GM19025 (cell line): ENCODE measurements around the gene DHX29.

ENCODE experiments used
- ATAC-seq: cut with Tn5 transposase; IDR thresholded peaks from one replicate; pipeline ENCODE4 v1.9.1; 2021; ENCODE audit warnings: mild to moderate bottlenecking, low read depth, moderate library complexity; ENCODE audit not compliant: unreplicated experiment

DHX29 gene, protein sequence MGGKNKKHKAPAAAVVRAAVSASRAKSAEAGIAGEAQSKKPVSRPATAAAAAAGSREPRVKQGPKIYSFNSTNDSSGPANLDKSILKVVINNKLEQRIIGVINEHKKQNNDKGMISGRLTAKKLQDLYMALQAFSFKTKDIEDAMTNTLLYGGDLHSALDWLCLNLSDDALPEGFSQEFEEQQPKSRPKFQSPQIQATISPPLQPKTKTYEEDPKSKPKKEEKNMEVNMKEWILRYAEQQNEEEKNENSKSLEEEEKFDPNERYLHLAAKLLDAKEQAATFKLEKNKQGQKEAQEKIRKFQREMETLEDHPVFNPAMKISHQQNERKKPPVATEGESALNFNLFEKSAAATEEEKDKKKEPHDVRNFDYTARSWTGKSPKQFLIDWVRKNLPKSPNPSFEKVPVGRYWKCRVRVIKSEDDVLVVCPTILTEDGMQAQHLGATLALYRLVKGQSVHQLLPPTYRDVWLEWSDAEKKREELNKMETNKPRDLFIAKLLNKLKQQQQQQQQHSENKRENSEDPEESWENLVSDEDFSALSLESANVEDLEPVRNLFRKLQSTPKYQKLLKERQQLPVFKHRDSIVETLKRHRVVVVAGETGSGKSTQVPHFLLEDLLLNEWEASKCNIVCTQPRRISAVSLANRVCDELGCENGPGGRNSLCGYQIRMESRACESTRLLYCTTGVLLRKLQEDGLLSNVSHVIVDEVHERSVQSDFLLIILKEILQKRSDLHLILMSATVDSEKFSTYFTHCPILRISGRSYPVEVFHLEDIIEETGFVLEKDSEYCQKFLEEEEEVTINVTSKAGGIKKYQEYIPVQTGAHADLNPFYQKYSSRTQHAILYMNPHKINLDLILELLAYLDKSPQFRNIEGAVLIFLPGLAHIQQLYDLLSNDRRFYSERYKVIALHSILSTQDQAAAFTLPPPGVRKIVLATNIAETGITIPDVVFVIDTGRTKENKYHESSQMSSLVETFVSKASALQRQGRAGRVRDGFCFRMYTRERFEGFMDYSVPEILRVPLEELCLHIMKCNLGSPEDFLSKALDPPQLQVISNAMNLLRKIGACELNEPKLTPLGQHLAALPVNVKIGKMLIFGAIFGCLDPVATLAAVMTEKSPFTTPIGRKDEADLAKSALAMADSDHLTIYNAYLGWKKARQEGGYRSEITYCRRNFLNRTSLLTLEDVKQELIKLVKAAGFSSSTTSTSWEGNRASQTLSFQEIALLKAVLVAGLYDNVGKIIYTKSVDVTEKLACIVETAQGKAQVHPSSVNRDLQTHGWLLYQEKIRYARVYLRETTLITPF (N-terminal part only)

DNA sequence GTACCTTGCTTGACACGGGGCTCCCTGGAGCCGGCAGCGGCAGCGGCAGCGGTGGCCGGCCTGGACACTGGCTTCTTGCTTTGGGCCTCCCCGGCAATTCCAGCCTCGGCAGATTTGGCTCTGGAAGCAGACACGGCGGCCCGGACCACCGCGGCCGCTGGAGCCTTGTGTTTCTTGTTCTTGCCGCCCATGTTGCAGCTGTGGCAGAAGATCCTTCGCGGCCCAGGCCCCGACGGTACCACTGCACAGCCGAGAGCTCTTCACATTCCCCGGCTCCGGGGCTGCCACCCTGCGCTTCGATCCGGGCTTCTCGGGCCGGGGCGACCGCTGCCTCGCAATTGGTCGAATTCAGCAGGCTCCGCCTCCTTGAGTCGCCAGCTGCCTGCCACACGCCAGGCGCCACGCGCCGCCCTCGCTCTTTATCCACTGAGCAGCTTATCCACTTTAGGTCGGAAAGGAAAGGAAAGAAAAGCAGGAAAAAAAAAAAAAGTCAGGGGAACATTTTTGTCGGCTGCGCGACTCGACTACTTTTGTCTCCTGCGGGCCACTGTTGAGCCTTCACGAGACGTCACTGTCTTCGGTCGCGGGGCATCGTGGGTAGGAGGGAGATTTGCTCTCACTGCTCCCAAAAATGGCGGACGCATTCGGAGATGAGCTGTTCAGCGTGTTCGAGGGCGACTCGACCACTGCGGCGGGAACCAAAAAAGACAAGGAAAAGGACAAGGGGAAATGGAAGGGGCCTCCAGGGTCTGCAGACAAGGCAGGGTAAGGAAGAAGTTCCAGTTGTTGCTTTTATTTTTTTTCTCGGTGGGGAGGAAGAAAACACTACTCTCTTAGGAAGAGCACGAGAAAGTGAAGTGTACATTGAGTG is at the start of gene DHX29, which contains the start of gene MTREX:
Gene DHX29, minus strand, starts transcription at position 312 of the 871 bp plus-strand sequence. Its CDS starts 121 bp downstream, at position 191.
Gene MTREX, plus strand, starts transcription at position 607 of the 871 bp plus-strand sequence. Its CDS starts 25 bp downstream, at position 632.
- ATAC-seq: peak; percentile 94

DNA sequence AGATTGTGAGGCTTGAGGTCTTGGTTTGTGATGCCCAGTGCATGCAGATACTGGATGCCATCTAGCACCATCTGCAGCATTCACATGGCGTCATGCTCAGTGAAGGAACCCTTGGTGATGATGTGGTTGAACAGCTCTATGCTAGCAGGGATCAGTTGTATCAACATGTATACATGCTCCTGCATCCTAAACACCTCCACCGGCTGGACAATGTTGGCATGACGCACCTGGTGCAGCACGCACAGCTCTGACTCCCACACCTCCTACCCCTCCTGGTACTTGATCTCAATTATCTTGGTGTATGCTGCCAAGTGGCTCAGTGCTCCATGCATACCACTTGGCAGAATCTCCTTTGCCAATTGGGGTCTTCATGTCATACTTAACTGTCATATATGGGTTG is 49.4 kb upstream of the DHX29 start:
- ATAC-seq: no peak

DNA sequence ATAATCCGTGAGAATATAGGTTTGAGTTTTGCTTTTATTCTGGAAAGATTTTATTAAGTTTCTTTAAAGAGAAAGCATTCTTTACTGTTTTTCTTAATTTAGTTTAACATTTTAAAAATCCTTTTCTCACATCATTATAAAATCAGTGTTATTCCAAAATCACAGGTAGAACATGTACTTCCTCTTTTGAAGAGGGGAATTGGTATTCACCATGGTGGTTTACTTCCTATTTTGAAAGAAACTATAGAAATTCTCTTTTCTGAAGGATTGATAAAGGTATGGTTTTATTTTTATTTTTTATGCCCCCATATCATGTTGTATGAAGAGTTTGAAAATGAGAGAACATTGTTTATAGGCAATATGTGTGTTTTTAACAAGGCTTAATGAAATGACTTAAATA is 43.3 kb upstream of the DHX29 start:
- ATAC-seq: no peak

DNA sequence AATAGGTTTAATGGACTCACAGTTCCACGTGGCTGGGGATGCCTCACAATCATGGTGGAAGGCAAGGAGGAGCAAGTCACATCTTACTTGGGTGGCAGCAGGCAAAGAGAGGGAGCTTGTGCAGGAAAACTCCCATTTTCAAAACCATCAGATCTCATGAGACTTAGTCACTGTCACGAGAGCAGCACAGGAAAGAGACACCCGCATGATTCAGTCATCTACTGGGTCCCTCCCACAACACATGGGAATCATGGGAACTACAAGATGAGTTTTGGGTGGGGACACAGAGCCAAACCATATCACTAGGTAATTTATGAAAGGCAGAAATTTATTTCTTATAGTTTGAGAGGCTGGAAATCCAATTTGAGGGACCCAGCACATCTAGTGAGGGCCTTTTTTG is 40.3 kb upstream of the DHX29 start:
- no peak for ATAC-seq

DNA sequence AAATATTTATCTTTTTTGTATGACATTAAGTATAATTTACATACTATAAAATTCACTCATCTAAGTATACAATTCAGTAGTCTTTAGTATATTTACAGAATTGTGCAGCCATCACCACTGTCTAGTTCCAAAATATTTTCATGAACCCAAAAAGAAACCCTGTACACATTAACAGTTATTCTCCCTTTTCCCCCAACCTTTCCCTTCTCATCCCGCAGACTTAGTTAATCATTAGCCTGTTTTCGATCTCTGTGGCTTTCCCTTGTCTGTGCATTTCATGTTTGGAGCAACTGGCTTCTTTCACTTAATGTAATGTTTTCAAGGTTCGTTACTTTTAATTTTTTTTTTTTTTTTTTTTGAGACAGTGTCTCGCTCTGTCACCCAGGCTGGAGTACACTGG is 37.8 kb upstream of the DHX29 start:
- no peak for ATAC-seq

DNA sequence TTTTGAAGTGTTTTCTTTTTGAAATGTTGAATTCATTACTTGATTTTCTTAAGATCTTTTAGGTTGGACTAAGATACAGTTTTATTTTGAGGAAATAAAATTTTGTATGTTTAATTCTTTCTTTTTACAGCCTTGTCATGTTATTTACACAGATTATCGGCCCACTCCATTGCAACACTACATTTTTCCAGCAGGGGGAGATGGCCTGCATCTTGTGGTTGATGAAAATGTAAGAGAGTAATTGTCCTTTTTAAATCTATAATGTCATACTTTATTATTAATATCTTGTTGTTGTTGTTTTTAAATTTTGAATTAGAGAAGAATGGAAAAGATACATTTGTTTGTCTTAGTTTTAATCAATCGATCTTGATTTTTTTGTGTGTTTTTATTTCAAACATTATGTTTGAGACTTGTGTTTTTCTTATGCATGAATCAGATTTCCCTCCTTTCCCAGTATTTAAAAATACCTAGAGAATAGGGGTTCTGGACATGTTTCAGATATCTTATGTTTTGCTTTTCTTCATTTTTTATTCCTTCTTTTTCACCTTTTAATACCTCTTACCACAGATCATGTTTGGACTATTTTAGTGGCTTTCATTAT is 37.0 kb upstream of the DHX29 start:
- no peak for ATAC-seq

DNA sequence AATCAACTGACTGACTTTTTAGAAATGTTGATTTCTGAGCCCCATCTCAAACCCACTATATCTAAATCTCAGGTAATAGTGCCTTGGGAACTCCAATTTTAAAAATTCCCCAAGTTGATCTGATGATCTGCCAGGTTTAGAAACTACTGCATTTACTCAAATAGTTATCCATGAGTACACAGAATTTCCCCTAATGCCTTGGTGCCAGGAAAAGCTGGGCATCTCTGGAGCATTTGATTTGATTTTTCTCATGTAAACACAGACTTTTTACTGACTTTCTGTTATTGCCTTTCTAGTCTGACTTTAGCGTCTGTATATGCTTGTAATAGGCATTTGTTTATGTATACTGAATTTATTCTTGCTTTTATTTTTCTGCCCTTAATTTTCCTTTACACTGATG is 36.1 kb upstream of the DHX29 start:
- no peak for ATAC-seq

DNA sequence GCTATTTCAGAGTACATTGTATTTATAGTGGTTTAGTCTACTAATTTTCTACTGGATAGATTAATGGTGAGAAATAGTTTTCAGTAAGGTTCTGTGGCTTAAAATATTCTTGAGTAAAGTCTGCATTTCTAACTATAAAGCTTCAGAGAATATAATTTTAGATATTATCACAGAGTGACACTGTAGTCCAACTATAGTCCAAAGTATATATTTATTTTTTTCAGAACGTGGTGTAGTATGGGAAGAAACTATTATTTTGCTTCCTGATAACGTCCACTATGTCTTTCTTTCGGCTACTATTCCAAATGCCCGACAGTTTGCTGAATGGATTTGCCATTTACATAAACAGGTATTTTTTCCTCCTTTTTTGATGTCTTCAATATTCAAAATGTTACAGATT is 35.6 kb upstream of the DHX29 start:
- no peak for ATAC-seq

DNA sequence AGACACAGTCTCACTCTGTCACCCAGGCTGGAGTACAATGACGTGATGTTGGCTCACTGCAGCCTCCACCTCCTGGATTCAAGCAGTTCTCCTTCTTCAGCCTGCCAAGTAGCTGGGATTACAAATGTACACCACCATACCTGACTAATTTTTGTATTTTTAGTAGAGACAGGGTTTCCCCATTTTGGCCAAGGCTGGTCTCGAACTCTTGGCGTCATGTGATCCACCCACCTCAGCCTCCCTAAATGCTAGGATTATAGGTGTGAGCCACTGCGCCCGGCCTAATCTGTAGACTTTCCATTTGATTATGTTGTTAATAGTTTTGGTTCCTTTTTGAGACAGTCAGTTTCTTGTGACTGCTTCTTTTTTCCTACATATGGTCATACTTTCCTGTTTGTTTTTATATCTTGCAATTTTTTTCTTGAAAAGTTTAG is 31.3 kb upstream of the DHX29 start:
- ATAC-seq: peak; percentile 60

DNA sequence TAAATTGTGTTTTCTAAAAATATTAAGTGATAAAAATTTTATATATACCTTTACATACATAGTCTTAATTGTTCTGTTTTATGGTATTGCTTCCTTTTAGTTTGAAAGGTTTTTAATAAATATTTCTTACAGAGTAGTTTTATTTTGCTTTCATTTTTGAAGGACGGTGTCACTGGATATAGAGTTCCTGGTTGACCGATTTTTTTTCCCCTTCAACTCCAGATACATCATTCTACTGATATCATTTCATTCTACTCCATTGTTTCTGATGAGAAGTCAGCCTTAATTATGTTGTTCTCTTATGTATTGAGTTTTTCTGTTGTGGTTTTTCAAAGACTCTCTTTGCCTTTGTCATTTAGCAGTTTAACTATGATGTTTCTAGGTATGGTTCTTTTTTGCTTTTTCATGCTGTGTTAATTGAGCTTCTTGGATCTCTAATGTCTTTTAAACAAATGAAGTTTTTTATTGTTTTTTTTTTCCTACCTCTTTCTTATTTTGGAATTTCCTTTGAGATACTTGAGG is 30.7 kb upstream of the DHX29 start:
- ATAC-seq: no peak

DNA sequence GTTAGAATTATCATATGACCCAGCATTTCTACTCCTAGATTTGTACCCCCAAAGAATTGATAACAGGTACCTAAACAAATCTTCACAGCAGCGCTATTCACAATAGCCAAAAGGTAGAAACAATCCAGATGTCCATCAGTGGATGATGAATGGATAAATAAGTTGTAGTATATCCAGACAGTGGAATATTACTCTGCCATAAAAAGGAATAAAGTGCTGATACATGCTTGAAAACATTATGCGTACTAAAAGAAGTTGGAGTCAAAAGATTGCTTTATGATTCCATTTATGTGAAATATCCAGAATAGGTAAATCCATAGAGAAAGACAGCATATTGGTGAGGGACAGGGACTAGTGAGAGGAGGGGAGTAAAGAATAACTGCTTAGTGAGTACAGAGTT is 26.3 kb upstream of the DHX29 start:
- ATAC-seq: no peak

DNA sequence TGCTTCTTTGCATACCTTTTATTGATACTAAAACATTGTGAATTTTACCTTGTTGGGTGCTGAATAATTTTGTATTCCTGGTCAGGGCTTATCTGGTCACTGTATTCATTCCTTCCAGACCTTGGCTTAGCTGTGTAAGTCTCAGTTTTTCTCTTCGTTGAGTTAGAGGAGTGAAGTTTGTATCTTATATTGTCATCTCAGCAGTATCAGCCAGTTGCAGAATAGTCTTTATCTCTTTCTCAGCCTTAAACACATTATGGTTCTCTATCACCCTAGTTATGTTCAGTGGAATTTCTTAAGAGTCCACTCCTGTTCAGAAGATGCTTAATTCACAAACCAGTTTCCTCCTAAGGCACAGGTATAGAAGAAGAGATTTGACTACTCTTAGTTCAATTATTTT is 25.5 kb upstream of the DHX29 start:
- no peak for ATAC-seq

DNA sequence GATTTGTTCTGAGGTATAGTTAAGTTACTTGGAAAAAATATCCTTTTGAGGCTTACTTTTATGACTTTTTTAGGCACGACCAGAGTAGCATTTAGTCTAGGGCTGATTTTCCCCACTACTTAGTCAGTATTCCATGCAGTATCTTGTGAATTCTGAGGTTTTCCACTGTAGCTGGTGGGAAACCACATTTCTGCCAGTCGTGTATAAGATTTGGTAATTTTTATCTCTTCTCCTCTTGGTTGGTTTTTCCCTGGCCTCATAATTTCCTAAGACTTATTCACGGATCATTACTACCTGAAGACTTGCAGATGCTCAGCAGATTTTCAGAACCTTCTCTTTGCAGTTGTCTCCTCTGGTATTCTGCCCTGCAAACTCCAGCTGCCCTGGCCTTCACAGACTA is 23.8 kb upstream of the DHX29 start:
- no peak for ATAC-seq

DNA sequence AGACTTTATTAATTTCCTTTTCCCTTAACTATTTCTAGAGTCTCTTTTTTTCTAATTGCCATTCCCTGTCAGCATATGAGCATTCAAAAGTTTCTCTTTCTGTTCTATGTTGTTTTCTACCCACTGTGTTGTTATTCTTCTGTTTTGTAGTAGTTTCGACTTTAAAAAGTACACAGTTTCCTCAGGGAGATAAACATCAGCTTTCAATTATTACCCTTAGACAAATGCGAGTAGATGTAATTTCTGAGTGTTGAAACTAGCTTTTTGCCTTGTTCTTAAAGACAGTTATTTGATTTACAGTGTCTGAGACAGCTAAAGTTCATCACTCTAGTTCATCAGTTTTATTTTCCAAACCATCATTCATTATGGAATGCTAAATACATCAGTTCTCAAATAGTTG is 19.8 kb upstream of the DHX29 start:
- ATAC-seq: no peak

DNA sequence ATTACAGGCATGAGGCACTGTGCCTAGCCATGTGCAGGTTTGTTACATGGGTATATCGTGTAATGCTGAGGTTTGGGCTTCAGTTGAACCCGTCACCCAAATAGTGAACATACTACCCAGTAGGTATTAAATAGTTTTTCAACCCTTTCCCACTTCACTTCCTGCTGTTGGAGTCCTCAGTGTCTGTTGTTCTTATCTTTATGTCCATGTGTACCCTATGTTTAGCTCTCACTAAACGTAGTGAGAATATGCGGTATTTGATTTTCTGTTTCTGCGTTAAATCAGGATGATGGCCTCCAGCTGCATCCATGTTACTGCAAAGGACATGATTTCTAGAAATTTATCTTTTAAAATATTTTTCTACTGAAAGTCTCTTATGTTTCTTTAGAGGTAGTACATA is 18.1 kb upstream of the DHX29 start:
- no peak for ATAC-seq

DNA sequence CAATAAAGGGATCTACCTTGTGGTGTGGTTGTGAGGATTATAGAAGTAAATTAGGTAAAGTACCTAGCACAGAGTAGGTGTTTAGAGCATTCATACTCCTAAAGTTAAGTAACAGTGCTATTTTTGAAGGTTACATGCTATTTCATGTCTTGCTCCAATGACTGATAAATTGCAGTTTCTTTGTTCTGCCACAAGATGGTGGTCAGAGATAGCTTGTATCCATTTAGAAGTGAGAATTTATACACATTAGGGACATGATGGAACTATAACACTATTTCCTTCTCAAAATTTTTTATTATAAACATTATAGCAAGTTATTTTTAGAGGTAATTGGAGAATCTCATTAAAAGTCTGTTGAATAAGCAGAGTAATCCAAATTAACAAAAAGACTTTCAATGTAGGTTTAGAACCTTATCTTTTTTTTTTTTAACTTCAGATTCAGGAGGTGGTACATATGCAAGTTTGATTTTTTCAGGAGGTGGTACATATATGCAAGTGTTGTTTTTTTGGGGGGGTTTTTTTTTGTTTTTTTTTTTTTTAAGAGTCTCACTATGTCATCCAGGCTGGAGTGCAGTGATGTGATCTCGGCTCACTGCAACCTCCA is 17.4 kb upstream of the DHX29 start:
- ATAC-seq: no peak

DNA sequence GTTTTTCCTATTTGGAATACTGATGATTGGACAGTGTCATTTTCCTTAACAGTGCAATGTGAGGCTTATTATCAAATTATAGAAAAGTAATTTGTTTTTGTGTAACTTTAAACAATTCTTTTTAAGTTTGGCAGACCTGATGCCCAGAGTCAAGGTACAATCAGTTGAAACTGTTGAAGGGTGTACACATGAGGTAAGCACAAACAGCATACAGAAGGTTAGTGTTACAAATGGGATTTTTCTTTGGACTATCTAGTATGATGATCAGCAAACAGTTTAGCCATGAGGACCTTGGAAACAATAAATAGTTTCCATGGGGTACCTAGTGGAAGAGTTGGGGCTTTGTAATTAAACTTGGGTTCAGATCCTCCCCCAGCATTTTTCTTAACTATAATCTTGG is 16.5 kb upstream of the DHX29 start:
- ATAC-seq: no peak

DNA sequence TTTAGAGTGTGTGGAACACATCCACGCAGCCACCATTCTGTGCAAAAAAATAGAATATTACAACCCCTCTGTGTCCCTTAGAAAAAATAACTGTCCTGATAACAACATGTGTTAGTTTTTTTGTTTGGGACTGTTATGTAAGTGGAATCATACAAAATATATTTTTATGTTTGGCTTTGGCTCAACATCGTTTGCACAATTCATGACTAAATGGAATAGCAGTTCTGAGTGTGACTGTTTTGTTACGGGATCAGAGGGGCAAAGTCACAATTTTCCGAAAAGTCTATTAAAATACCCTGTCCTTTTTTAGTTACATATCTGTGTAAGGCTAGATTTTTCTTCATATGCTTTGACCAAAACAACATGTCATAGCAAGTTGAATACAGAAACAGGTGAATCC is 13.1 kb upstream of the DHX29 start:
- ATAC-seq: no peak

DNA sequence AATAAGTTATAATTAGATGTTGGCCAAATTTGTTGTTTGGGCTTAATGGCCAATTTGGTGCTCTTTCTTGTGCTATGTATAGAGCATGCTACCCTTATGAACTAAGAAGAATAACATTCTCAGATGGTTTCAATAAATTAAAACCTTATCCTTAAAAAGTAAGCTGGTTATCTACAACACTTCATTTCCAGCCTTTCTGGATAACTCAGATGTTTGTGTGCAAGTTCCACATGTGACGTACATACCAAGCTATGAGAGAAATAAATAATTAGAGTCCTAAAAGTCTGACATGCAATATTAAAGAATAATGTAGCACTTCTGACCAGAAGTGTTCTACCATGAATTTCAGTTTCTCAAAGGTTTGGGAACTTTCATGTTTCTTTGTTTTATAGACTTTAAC is 12.0 kb upstream of the DHX29 start:
- no peak for ATAC-seq
